Epithelial cell of proximal tubule (primary cell): ENCODE results near the gene PLD5. TPM values are rescaled to one million over a fixed set of nuclear protein-coding genes. Genes with fewer than 3 reads are reported as not detected.

Source experiments
- DNase-seq: peaks from one replicate; pipeline ENCODE4 v3.0.0-alpha.2; 2011; ENCODE audit warnings: low read depth
- H3K4me3 ChIP-seq: 2 replicates; pipeline ENCODE4 v1.5.1; 2011; ENCODE audit warnings: low read depth, mild to moderate bottlenecking, low read length
- CTCF ChIP-seq: conservative IDR thresholded peaks from 2 replicates; pipeline ENCODE4 v1.5.1; 2012; ENCODE audit warnings: low read depth, mild to moderate bottlenecking, low read length
- total RNA-seq: library from RNA; depleted of rRNA; stranded (reverse); fragments of >200 nt; gene quantifications from 2 replicates; pipeline ENCODE4 v1.2.3, GENCODE V29; 2015

PLD5 gene
- total RNA-seq, 1 donor from 2014 or later = 3.7 TPM

GRCh38 chr1:242208021-242208420 is 316.5 kb downstream of the PLD5 start:
- TF ChIP-seq CTCF = no peak
- no peak overlapping the region for H3K4me3 ChIP-seq
- no peak for DNase-seq

GRCh38 chr1:242206994-242207393 is 317.5 kb downstream of the PLD5 start:
- DNase-seq = no peak
- no peak for TF ChIP-seq CTCF
- H3K4me3 ChIP-seq = no peak overlapping the region

GRCh38 chr1:242205622-242206489 is 318.6 kb downstream of the PLD5 start:
- no peak for TF ChIP-seq CTCF
- no peak for DNase-seq

GRCh38 chr1:242203262-242203661 is 321.2 kb downstream of the PLD5 start:
- no peak for DNase-seq
- no peak for TF ChIP-seq CTCF
- no peak overlapping the region for H3K4me3 ChIP-seq

More at GRCh38 chr1:242205622-242206489, 318.6 kb downstream of the PLD5 start:
- no peak overlapping the region for H3K4me3 ChIP-seq

DNA sequence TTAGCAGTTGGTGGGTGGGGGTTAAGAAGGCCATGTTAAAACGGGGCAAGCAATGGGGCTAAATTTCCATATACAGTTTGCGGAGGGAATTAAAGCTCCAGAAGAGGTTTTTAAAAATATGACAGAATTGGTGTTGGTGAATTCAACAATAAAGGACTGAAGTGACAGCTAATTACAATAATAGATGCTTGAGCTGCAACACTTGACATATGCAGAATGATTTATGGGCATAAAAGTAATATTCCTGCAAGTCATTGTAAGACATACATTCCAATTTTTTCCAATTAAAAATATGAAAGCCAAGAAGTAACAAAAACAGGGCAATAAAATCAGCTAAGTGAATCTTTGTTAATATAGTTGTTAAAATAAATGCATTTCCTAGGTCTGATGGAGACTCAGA is 323.4 kb downstream of the PLD5 start:
- DNase-seq = no peak
- no peak overlapping the region for H3K4me3 ChIP-seq
- no peak for TF ChIP-seq CTCF

GRCh38 chr1:242199776-242200458 is 324.6 kb downstream of the PLD5 start:
- no peak for TF ChIP-seq CTCF
- no peak for DNase-seq
- no peak overlapping the region for H3K4me3 ChIP-seq
